NCI-H345 treated with DMSO at 0.1 percent for 48 hours (cell line): Measurements from ENCODE around the gene MBNL2.

Experiments
- DNase-seq: peaks from one replicate; lab custom pipeline; 2025; ENCODE audit not compliant: unreplicated experiment; lab: John Stamatoyannopoulos, UW

MBNL2 gene

DNA sequence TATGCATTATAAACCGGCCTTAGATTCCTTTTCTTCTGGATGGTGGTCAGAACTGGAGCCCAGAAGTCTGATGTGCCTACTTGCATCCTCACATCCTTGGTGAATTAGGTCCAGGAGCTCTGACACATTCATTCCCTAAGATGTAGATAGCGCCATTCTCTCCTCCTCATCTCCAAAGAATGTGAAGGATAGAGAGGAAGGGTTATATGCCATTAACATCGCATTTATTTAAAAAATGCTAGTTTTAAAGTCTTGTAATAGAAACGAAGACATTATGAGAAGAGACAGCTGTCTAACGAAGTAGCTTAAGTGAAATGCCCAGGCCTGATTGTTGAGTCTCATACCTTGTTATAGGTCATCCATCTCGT lies 9.7 kb downstream of the MBNL2 start:
- no peak for DNase-seq

DNA sequence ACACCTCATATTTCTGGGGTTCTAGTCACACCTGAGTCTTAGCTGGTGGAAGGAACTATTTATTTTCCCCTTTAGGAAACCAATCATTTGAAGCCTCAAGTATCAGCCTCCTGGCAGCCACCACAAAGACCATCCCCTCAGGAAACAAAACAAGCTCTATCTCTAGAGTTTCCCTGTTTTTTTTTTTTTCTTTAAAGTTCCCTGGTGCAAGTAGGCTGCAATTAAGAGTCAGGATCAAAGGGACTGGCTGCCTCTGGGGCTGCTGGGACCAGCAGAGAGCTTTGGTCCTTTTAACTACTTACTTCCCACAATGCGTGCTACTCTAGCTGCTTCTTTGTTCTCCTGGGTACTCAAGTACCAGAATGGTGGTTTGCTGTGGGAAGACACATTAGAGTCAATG lies 11.4 kb downstream of the MBNL2 start:
- DNase-seq, result no peak

- no peak for DNase-seq
These were observed 12.1 kb downstream of the MBNL2 start for GRCh38 chr13:97234236-97234635.

- DNase-seq, result no peak
These were observed 12.6 kb downstream of the MBNL2 start for GRCh38 chr13:97234742-97235141.

GRCh38 chr13:97235549-97236231 lies 13.6 kb downstream of the MBNL2 start:
- DNase-seq, result no peak

DNA sequence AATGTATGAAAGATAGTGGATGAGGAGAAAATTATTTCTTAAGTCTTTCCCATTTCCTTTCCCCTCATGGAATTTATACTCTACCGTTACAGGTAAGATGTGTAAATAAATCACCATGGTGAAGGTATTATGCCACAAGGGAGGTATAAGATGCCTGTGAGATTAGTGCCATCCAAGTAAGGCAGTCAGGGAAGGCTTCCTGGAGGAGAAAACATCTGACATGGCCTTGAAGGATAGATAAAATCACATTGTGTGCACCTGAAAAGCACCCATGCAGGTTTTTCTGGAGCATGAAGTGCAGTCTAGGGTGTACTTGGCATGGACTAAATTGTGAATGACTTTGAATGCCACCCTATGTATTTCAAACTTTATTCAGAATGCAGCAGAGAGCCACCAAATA lies 15.3 kb downstream of the MBNL2 start:
- no peak for DNase-seq

GRCh38 chr13:97238432-97238831 lies 16.3 kb downstream of the MBNL2 start:
- no peak for DNase-seq

DNA sequence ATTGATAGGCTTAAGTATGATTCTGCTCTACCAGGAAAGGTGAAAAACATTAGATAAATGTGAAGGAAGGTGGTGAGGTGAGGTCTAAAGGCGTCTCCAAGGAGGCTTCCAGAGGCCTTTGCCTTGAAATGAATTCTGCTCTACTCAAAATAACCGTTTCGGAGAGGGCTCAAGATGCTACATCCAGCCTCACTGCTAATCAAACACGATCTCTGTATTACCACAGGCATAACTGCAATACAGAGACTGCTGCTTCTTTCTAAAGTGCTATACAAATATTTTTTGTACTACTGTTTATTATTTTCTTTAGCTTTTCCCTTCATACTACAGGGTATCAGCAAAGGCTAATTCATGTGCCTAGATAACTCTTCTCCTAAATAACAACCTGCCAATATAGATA lies 16.8 kb downstream of the MBNL2 start:
- no peak for DNase-seq

GRCh38 chr13:97239306-97239705 lies 17.2 kb downstream of the MBNL2 start:
- no peak for DNase-seq

GRCh38 chr13:97239943-97240787 lies 18.0 kb downstream of the MBNL2 start:
- DNase-seq, result no peak

DNA sequence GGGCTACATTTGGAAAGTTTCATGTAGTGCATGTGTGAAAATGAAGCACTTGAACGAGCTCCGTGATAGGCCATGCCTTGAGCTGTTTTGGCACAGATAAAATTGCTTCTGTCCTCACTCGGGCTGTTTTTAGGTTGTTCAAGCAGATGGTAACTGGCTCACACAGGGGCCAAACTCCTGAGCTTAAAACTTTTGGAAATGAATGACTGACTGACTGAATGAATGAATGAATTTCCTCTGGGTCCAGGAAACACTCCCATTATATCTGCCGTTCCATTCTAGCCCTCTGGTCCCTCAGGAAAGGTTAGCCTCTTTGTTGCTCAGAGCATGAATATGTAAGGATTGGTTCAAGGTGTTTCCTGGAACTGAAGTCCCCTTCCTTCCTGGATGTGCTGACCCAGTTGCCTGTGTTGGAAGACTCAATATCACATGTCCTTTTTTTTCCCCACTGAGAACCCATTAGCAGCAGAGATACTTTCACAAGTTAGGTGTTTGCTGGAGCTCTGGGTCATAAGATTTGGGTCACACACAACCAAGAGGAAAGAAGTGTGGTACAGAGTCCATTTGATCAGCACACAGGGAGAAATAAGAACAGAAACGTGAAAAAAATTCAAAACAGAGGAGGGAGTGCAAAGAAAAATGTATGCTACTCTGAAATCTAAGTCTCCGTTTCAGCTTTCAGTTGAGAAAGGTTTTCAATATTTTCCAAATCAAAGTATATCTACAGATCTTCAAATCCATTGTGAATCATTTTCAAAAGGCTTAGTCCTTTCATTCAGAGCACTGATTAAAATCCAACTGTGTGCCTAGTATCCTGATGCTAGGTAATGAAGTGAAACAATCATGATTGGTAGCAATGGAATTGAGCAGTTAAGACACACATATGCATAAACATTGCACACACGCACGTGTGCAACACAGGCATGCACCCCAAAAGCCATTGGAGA lies 18.9 kb downstream of the MBNL2 start:
- DNase-seq, result no peak

- DNase-seq, result no peak
These were observed 19.6 kb downstream of the MBNL2 start for GRCh38 chr13:97241761-97242160.

GRCh38 chr13:97242755-97243497 lies 20.8 kb downstream of the MBNL2 start:
- no peak for DNase-seq

DNA sequence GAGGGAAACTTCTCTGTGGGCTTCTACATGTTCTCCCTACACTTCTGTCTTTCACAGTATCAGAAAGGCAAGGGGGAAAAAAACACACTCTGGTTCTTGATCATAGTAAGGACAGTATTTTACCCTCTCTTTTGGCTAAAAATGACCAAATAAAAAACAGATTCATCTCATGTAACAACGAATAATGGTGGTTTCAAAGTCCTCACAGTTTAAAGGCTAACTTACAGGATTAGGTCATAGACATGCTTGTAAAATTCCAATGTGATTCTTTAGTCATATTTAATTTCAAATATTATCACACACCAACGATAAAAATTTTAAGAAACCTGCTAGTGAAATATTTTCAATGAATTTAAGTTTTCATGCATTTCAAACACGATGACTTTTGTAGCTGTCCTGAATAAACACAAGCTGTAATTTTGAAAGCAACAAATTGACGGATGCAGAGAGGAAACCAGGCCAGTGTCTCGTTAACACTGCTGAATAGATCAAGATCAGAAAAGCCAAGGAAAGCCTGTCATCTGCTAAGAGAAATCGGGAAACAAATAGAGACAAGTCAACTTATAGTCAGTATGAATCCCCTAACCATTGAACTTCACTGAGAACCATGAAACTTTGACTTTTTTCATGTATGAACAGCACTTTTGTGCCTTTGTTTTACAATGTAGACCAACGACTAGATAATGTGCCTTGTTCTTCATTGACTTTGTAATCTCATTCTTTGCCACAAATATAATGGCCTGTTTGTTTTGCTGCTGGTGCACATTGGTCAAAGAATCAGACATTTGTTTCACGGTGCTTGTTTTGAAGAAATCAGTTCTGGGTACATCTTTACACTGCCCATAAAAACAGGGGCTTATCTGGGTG lies 22.0 kb downstream of the MBNL2 start:
- no peak for DNase-seq

DNA sequence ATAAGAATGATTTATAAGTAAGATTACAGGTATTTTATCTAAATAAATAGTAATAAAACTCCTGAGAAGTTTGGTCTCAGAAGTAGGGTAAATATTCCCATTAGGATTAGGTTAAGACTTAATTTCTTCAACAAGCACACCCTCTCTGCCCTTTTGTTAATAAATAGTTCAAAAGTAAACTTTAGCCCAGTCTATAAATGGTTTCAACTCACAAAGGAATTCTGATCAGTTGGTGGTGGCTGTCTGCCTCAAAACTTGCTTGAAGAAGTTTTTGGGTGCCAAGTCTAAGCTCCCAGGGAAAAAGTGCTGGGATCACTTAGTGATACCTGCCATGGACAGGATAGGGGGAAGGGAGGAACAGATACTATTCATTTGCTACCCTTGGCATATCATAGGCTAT lies 22.9 kb downstream of the MBNL2 start:
- no peak for DNase-seq

DNA sequence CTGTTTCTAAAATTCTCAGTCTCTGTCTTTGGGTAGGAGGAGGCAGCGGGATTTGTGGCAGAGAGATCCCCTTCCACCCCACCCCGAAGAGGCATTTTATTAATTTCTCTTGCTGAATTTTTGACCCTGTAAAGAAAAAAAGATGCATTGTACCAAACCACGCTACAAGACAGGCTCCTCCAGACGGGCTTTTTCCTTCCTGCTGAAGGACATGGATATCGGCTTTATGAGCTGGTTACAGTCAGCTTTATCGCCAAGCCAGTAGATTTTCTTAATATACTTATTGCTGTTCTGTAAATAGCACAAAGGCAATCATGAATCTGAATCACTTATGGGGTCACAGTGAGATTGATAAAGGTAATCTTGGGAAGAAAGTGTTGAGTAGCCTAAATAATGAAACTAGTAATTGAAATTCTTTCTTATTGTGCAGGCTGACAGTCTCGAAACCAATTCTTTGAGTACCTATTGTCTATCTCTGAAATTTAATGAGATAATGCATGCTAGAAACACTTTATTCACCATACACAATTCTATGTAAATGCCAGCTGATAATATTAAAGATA lies 24.5 kb downstream of the MBNL2 start:
- no peak for DNase-seq

GRCh38 chr13:97248243-97248642 lies 26.1 kb downstream of the MBNL2 start:
- no peak for DNase-seq

GRCh38 chr13:97249093-97249795 lies 27.1 kb downstream of the MBNL2 start:
- DNase-seq, result no peak
